Stomach (tissue), 4 donors: ENCODE data around the gene TNNT1.

ENCODE experiments used
- CTCF ChIP-seq, 7 experiments: fragments of 450-650 bp in 4 of 7; fragments of 200-600 bp in 3 of 7; sonication (generic) in 3 of 7; IDR thresholded peaks; one replicate each; pipeline ENCODE4 v1.5.1; 2016 to 2019; ENCODE audit warnings: antibody characterized with exemption in 7 of 7, control low read depth in 2 of 7, mild to moderate bottlenecking in 1 of 7
- EP300 ChIP-seq: sonication (generic); formaldehyde crosslinking; IDR thresholded peaks from one replicate; pipeline ENCODE4 v1.6.1; 2017; ENCODE audit warnings: antibody characterized with exemption
- POLR2A ChIP-seq, 4 donors: fragments of 450-650 bp; IDR thresholded peaks; one replicate each; pipeline ENCODE4 v1.6.1; 2016; ENCODE audit warnings: antibody characterized with exemption in 4 of 4, control low read depth in 2 of 4, mild to moderate bottlenecking in 1 of 4, moderate library complexity in 1 of 4

- TF ChIP-seq CTCF (IDR thresholded peaks at IDR 0.05) (no peak), POLR2A (IDR thresholded peaks at IDR 0.05) (no peak), EP300 (no peak)
Observed at GRCh38 chr19:55098716-55099556, 50.1 kb downstream of the TNNT1 start.
